Suprapubic skin (tissue), 4 donors: Measurements from ENCODE around the gene BCKDK.

Source experiments
- EP300 ChIP-seq: sonication (generic); formaldehyde crosslinking; IDR thresholded peaks from one replicate; pipeline ENCODE4 v1.6.1; 2017; ENCODE audit warnings: antibody characterized with exemption
- POLR2A ChIP-seq, 2 donors: fragments of 450-650 bp; IDR thresholded peaks; one replicate each; pipeline ENCODE4 v1.6.1; 2017; ENCODE audit warnings: antibody characterized with exemption in 2 of 2, mild to moderate bottlenecking in 2 of 2, moderate library complexity in 2 of 2
- POLR2AphosphoS5 ChIP-seq, 3 donors: sonication (generic); formaldehyde crosslinking; IDR thresholded peaks; one replicate each; pipeline ENCODE4 v1.6.1; 2017; ENCODE audit warnings: antibody characterized with exemption in 3 of 3
- TF ChIP-seq, protein P1 (sequence below), 2 donors: fragments of 200-600 bp in 1 of 2; fragments of 450-650 bp in 1 of 2; sonication (generic) in 1 of 2; IDR thresholded peaks; one replicate each; pipeline ENCODE4 v1.5.1; 2016 to 2019; ENCODE audit warnings: antibody characterized with exemption in 2 of 2, mild to moderate bottlenecking in 1 of 2, moderate library complexity in 1 of 2

- TF ChIP-seq, protein P1, sequence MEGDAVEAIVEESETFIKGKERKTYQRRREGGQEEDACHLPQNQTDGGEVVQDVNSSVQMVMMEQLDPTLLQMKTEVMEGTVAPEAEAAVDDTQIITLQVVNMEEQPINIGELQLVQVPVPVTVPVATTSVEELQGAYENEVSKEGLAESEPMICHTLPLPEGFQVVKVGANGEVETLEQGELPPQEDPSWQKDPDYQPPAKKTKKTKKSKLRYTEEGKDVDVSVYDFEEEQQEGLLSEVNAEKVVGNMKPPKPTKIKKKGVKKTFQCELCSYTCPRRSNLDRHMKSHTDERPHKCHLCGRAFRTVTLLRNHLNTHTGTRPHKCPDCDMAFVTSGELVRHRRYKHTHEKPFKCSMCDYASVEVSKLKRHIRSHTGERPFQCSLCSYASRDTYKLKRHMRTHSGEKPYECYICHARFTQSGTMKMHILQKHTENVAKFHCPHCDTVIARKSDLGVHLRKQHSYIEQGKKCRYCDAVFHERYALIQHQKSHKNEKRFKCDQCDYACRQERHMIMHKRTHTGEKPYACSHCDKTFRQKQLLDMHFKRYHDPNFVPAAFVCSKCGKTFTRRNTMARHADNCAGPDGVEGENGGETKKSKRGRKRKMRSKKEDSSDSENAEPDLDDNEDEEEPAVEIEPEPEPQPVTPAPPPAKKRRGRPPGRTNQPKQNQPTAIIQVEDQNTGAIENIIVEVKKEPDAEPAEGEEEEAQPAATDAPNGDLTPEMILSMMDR (IDR thresholded peaks at IDR 0.05), result no peak
- TF ChIP-seq POLR2AphosphoS5 (IDR thresholded peaks at IDR 0.05) (no peak), POLR2A (IDR thresholded peaks at IDR 0.05) (no peak), EP300 (no peak)
Measured at GRCh38 chr16:31087481-31087880, 20.7 kb upstream of the BCKDK start.
